AG10803 (cell line): Measurements from ENCODE around the gene COX6B2.

Experiments used
- DNase-seq: peaks from one replicate; pipeline ENCODE4 v3.0.0; 2010; ENCODE audit warnings: low read depth
- H3K4me3 ChIP-seq: 2 replicates; pipeline ENCODE4 v1.5.1; 2011; ENCODE audit warnings: mild to moderate bottlenecking, low read length, control low read depth
- TF ChIP-seq, protein P1 (sequence below): conservative IDR thresholded peaks from 2 replicates; pipeline ENCODE4 v1.5.1; 2011; ENCODE audit warnings: mild to moderate bottlenecking, low read length, control low read depth, inconsistent platforms

Gene COX6B2

DNA sequence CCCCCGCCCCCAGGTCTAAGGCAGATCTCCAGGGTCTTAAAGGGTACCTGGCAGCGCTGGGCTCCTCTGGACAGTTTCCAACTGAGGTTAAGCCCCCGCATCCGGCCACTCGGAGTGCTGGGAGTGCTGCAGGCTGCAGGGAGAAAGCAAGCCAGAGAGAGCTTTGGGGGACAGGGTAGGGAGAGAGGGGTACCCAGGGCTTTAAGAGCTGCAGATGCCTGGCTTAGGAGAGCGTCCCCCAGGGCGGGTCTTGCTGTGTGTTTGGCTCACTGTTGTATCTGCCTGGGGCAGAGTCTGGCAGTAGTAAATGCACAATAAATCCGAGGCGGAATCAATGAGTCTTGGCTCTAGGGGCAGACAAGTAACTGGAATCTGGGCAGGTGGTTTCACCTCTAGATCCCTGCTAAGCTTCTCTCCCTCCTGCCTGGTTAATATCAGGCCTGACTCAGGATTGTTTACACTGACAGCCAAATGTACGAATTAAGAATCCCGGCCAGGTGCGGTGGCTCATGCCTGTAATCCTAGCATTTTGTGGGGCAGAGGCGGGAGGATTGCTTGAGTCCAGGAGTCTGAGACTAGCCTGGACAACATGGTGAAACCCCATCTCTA lies 798 bp upstream of the COX6B2 start:
- DNase-seq = no peak
- no peak overlapping the region for H3K4me3 ChIP-seq

DNA sequence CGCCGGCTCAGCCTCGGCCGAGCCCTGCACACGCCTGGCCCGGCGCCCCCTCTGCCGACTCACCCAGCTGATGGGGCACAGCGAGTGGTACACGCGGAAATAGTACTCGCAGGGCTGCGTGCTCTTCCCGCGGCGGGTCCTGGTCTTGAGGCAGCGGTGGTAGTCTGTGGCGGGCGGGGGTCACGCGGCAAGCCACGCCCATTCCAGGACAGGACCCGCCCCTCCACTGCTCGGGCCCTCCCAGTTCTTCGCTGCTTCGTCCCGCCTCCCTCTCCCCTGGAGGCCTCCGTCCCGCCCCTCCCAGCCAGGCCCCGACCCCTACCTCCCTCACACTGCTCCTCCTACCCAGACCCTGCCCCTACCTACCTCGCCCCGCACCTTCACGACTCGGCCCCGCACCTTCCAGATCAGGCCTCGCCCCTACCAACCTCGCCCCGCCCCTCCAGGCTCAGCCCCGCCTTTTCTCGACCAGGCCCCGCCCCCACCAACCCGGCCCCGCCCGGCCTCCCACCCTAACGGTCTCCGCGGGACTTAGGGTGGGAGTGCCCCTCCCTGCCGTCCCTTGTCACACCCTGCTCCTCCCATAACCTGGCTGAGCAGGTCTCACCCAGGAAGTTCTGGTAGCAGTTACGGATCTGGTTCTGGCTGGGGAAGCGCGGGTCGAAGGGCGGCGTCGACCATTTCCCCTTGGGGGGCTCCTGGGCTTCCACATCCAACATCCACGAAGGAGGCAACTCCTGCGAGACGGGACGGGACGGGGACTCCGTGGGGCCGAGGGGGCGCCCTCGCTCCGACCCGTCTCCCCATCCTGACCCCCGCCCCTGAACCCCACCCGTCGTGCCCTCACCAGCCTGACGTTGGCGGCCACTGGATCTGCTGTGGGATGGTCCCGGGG lies 469 bp downstream of the COX6B2 start:
- TF ChIP-seq, protein P1, sequence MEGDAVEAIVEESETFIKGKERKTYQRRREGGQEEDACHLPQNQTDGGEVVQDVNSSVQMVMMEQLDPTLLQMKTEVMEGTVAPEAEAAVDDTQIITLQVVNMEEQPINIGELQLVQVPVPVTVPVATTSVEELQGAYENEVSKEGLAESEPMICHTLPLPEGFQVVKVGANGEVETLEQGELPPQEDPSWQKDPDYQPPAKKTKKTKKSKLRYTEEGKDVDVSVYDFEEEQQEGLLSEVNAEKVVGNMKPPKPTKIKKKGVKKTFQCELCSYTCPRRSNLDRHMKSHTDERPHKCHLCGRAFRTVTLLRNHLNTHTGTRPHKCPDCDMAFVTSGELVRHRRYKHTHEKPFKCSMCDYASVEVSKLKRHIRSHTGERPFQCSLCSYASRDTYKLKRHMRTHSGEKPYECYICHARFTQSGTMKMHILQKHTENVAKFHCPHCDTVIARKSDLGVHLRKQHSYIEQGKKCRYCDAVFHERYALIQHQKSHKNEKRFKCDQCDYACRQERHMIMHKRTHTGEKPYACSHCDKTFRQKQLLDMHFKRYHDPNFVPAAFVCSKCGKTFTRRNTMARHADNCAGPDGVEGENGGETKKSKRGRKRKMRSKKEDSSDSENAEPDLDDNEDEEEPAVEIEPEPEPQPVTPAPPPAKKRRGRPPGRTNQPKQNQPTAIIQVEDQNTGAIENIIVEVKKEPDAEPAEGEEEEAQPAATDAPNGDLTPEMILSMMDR = no peak
- DNase-seq = no peak
- peak overlapping the region; percentile 55 for H3K4me3 ChIP-seq

More for the DNA sequence above, 798 bp upstream of the COX6B2 start:
- TF ChIP-seq, protein P1 = no peak

DNA sequence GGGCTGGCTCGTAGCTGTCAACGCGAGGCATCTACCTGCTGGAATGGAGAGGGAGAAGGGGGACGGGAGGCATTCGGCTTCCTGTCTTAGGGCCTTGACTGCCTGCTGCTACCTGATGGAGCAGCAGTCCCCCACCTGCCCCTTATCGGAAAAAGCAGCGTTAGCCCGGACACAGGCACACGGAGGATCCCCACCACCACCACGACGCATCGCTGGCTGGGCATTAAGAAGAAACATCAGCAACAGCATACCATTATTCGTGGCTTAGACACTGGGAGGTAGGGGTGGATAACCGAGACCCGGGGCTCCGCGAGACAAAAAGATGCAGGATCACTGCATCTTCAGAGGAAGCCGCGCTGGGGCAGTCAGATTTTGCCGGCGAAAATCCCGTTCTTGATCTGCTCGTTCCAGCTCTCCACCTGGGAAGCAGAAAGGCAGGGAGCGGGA lies 1.1 kb downstream of the COX6B2 start:
- H3K4me3 ChIP-seq = peak overlapping the region; percentile 55
- TF ChIP-seq, protein P1 = no peak

DNA sequence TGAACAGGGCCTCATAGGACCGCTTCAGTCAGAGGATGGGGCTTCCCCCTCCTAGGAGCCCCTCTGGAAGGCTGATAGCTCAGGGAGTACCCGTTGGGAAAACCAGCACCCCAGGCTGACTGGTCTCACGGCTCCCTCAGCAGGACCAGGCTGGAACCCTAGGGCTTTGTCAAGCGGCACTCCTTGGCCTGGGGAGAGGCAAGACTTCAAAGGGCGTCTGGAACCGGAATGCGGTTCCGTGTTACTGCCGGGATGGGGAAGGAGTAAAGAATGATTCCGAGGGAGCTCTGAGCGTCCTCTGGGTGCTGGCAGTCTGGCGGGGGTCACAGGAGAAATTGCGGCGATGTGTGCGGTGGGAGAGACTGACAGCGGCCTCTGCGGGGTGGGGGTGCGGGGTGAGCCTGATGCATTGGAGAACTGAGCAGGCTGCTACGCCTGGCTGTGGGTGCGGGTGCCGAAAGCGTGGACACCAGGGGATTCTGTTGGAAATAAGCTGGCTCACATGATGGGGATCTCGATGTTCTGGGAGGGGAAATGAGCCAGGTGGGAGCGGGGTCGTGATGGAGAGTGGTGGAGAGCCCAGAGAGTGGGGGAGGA lies 1.9 kb downstream of the COX6B2 start:
- H3K4me3 ChIP-seq = no peak overlapping the region
- no peak for DNase-seq

More for the DNA sequence above, 1.1 kb downstream of the COX6B2 start:
- no peak for DNase-seq

DNA sequence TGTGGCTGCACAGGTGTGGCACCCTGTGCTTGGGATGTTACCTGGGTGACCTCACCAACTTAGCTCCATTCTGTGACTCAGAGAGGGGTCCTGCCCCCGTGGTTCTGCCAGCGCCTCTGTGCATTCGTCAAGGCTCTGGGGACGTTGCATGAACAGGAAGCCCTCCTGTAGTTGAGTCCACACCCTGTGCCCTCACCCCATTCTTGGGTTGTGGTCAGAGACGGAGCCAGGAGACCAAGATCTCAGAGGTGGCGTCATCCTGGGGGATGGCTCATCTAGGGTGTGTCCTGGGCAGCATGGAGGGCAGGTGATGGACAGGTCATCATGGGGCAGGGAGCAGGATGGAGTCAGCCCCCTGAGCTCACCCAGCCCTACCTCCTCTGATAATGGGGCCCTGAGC lies 2.5 kb downstream of the COX6B2 start:
- TF ChIP-seq, protein P1 = no peak
- H3K4me3 ChIP-seq = no peak overlapping the region
- DNase-seq = no peak

More for the DNA sequence above, 1.9 kb downstream of the COX6B2 start:
- TF ChIP-seq, protein P1 = no peak

DNA sequence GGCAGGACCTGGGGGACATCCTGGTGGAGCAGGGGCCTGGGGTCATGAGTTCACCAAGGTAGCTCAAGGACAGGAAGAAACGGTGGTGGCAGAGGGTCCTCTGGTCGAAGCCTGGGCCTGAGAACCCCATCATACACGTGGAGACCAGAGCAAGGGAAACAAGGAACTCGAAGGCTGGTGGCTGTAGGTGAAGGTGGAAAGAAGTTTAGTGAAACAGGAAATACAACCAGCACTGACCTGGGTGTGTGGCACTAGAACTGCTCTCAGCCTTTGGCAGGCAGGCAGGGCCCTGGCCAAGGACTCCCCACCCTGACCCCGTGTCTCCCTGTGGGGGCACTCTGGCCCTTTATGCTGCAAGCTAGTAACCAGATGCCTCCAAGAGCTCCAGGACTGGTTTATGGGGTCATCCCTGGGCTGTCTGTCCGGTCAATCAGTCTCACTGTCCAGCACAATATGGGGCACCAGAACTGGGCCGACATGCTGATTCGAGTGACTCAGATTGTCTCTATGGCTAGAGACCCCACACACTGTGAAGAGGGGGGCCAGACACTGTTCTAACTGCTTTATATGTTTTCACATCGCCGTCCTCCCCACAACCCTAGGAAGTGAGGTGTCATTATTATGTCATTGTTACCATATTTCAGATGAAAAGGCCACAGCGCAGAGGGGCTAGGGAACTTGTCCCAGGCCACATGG lies 3.8 kb downstream of the COX6B2 start:
- no peak overlapping the region for H3K4me3 ChIP-seq
- TF ChIP-seq, protein P1 = no peak

More for the DNA sequence above, 3.8 kb downstream of the COX6B2 start:
- no peak for DNase-seq
